Kasumi-1 (cell line): ENCODE results near the gene NRARP.

Experiments
- DNase-seq, 2 experiments: peaks; one replicate each; lab custom pipeline; 2025; lab: John Stamatoyannopoulos, UW

NRARP gene

GRCh38 chr9:137310189-137311052 is 8.3 kb upstream of the NRARP start:
- DNase-seq = no peak

GRCh38 chr9:137309368-137310188 is 7.5 kb upstream of the NRARP start:
- DNase-seq = no peak

- DNase-seq = no peak
Measured at GRCh38 chr9:137308057-137308619, 6.1 kb upstream of the NRARP start.

- DNase-seq = peak; percentile 21 to 49
Measured at GRCh38 chr9:137307255-137308056, 5.4 kb upstream of the NRARP start.

GRCh38 chr9:137306850-137307254 is 4.8 kb upstream of the NRARP start:
- no peak for DNase-seq

GRCh38 chr9:137306066-137306849 is 4.2 kb upstream of the NRARP start:
- no peak for DNase-seq

GRCh38 chr9:137305798-137306065 is 3.7 kb upstream of the NRARP start:
- DNase-seq = no peak

GRCh38 chr9:137305060-137305797 is 3.2 kb upstream of the NRARP start:
- DNase-seq = peak; percentile 58 to 71

GRCh38 chr9:137304383-137305059 is 2.5 kb upstream of the NRARP start:
- DNase-seq = peak; percentile 7 to 21

GRCh38 chr9:137303893-137304382 is 1.9 kb upstream of the NRARP start:
- no peak for DNase-seq

- no peak for DNase-seq
Measured at GRCh38 chr9:137303151-137303892, 1.3 kb upstream of the NRARP start.

GRCh38 chr9:137302449-137303150 is 529 bp upstream of the NRARP start:
- DNase-seq = peak in 1 of 2 experiments; percentile 7

- DNase-seq = peak; percentile 23 to 38
Measured at GRCh38 chr9:137301081-137301947, 757 bp downstream of the NRARP start.

GRCh38 chr9:137300567-137301080 is 1.4 kb downstream of the NRARP start:
- peak; percentile 19 to 36 for DNase-seq

- DNase-seq = no peak
Measured at GRCh38 chr9:137299938-137300337, 2.1 kb downstream of the NRARP start.

- no peak for DNase-seq
Measured at GRCh38 chr9:137299203-137299565, 2.9 kb downstream of the NRARP start.
